UCSD-AML1 (cell line): ENCODE measurements around the gene KLC4.

Source experiments
- DNase-seq: peaks from one replicate; lab custom pipeline; 2025; ENCODE audit not compliant: unreplicated experiment; lab: John Stamatoyannopoulos, UW

The KLC4 gene

DNA sequence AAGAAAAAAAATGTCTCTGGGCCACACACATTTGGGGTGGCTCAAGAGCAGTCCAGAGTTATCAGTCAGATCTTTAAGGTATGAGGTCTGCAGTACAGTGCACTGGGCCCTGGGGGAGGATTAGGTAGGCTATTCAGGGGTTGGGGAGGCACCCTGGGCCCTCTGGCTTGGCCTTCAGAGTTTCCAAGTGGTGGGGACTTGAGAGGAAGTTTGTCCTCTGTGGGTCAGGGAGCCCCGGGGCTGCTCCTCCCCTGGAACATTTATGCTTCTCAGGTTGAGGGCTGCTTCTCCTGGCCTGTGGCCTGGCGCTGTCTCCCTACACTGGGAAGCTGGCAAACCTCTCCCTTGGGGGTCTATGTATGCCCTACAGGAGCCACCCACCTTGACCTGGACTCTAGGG, 62.7 kb downstream of the KLC4 start:
- no peak for DNase-seq

DNA sequence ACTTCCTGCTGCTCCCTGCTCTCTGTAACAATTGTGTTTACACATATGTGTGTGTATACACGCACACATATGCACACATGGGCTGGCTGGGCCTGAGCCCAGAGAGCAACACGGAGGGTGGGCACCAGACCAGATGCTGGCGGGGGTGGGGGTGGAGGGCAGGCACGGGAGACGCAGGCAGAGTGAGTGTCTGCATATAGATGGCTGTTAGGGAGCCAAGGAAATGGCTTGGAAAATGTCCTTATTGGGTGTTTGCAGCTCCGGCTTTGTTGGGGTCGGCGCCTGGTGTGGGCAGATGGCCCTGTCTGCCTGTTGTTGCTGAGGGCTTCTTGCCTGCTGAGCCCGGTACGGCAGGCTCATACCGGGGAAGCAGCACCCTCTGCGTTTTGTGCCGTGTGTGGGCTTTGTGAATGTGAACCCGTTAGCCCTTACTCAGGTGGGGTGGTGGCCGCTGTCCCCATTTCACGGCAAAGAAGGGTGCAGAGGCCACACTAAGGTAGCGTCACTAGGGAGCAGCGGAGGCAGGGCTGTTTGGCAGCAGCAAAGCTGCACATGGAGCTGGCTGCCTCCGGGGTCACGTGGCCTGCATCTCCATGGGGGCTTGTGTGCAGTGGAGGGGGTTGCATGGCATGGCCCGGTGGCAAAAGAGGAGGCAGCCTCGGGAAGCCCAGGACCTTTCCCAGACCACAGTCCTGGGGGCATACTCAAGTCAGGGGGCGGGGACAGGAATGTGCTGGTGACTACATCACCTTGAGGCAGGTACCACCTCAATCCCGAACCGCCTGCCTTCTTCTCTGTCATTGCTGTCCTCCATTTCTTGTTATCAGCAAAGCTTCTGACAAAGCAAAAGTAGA, 64.3 kb downstream of the KLC4 start:
- no peak for DNase-seq

DNA sequence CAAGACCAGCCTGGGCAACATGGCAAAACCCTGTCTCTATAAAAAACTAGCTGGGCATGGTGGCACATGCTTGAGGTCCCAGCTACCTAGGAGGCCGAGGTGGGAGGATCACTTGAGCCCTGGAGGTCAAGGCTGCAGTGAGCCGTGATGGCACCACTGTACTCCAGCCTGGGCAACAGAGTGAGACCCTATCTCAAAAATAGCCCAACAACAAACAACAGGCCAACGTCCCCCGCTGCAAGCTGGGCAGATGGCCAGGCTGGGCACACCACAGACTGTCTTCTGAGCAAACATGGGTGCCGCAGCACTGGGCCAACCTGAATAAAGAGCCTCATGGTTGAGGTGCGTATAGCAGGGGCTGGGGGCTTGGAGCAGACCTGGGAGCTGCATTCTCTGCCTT, 65.0 kb downstream of the KLC4 start:
- DNase-seq = no peak
